ENCODE data around the gene PPM1E.

The PPM1E gene

GRCh38 chr17:59030811-59031210, 275.2 kb downstream of the PPM1E start:
- no peak for FAIRE-seq

More at GRCh38 chr17:59030811-59031210, 275.2 kb downstream of the PPM1E start:
- DNase-seq (ENCODE audit: low spot score) = no peak
